Measurements from ENCODE around the gene CDC123.
"Not testable (repeated sequence)": the region's sequence is repeated elsewhere in the genome, so short reads cannot be mapped to it uniquely, and the experiment has no call there.

The CDC123 gene

GRCh38 chr10:12235796-12236195 is 39.8 kb downstream of the CDC123 start:
- no peak for DNase-seq (ENCODE audit: low spot score)

DNA sequence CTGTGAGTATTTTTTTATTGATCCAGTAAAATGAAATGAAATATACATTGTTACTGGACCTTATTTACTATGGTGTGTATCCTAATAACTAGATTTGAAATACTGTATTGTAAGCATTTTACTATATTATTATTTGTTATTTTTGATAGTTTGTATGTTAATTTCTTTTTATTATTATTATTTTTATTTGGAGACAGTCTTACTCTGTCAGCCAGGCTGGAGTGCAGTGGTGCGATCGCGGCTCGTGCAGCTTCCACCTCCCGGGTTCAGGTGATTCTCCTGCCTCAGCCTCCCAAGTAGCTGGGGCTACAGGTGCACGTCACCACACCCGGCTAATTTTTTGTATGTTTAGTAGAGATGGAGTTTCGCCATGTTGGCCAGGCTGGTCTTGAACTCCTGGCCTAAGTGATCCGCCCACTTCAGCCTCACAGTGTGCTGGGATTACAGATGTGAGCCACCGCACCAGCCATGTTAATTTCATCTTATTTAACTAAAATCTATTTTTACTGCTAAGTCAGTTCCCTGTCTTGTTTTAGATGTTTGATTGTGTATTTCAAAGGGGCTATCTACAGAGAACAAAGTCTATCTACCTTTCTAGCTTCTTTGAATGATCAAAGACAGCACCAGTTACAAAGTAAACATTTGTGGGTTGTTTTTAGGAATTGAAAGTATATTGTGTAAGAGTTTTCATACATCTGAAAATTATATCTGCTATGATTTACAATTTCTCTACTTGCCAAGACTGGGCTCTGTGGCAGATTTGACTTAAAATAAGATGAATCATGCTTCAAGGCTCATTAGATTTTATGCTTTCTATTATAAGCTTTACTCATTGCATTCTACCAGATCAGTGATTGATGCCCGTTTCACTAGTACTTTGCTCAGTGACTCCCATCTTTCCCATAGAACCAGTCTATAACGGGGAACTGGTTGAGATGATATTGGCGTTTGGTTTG is 41.6 kb downstream of the CDC123 start:
- no peak for DNase-seq (ENCODE audit: low spot score)

DNA sequence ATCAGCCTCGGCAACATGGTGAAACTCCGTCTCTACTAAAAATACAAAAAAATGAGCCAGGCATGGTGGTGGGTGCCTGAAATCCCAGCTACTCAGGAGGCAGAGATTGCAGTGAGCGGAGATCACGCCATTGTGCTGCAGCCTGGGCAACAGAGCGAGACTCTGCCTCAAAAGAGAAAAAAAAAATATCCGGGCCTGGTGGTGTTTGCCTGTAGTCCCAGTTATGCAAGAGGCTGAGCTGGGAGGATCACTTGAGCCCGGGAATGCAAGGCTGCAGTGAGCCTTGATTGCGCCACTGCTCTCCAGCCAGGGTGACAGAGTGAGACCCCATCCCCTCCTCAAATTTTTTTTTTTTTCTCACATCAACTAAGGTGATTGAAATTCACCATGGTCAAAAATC is 42.8 kb downstream of the CDC123 start:
- no peak for DNase-seq (ENCODE audit: low spot score)

DNA sequence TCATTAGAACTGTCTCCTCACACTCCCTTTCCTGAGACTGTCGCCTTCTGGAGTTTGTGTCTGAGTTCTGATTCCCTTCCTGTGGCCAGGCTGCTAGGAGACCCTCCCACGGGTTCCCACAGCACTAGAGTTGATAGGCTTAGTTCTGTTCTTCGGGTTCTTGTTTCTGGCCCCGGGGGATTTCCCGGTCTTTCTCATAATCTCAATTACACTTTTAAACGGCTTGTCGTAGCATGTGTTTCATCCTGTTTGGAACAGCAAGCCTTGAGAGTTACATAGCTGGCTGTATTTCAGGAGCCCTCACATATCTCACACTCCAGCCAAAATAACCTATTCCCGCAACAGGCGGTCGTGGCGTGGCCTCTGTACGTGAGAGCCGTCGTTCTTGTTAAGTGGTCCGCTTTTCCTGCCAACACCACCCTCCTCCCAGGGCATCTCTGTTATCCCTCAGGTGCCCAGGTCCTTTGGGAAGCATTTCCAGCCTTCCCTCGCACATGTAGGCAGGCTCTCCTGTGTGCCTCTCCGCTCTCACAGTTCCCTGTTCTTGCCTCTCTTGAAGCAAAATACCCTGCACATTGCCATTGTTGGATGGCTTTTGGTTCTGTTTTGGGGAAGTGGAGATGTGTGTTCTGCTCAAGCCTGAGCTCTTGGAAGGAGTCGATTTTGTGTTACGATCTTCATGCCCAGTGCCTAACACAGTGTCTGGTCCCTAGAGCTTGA is 46.0 kb downstream of the CDC123 start:
- no peak for DNase-seq (ENCODE audit: low spot score)

DNA sequence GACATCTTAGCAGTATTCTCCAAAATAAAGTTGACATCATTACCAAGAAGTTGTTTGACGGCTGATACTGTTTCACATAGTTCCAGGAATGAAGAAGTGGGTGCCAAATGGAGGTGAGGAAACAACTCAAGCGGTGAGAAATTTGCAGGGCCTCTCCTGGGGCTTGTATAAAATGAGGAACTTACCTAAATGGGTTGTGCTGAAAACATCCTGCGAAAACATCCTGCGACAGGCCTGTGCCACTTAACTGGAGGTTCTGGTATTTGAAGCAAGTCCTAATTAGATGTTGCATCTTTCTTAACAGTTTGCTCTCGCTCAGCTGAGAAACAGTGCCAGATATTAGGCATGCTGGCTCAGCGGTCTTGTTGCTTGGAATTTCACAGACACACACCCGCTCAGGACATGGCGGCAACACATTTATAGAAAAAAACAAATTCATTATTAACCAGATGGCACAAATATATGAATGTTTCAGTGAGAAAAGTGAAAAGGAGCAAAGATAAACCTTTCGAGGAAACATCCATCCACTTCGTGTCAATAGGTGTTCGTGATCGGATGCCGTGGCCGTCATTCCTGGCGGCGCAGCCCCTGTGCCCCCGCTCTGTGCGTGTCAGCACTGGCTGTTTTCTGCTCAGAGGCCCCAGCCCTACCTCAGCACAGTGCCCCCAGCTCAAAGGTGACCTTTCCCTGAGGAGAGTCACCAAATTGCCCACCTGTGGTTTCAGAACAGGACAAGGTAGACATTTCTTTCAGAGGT is 48.1 kb downstream of the CDC123 start:
- DNase-seq (ENCODE audit: low spot score) = no peak

GRCh38 chr10:12250181-12250580 is 54.2 kb downstream of the CDC123 start:
- DNase-seq (ENCODE audit: low spot score) = no peak

GRCh38 chr10:12250702-12251101 is 54.7 kb downstream of the CDC123 start:
- DNase-seq (ENCODE audit: low spot score) = not testable (repeated sequence)

GRCh38 chr10:12251581-12251980 is 55.6 kb downstream of the CDC123 start:
- no peak for DNase-seq (ENCODE audit: low spot score)

GRCh38 chr10:12252882-12253546 is 57.0 kb downstream of the CDC123 start:
- no peak for DNase-seq (ENCODE audit: low spot score)

- DNase-seq (ENCODE audit: low spot score) = no peak
Observed at GRCh38 chr10:12255048-12255447, 59.1 kb downstream of the CDC123 start.

GRCh38 chr10:12259988-12260387 is 64.0 kb downstream of the CDC123 start:
- DNase-seq (ENCODE audit: low spot score) = no peak

DNA sequence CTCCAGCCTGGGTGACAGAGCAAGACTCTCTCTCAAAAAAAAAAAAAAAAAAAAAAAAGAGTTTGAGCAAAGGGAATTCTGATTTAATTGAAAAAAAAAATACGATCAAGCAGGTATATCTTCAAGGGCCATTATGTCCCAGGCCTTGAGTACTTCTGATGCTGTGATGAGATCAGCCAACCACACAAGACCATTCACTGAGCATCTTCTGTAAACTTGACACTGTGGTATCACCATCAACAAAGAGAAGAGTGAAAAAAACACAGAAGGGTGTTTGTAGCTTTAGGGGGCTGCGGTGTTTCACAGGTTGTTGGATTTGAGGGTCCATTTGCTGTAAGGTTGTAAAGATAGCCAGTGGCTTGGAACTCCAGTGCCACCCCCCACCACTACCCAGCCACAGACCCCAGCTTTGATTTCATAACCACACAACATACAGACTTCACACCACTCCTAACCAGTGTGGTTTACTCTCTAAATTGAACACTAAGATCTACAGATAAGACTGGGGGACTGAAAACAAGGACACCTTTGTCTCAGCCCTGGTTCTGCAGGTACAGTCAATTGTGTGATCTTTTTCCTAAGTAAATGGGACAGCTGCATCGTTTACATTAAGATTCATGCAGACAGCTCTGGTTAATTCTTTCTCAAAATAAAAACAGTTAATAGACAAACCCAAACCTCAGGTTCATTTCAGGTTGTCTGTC is 66.4 kb downstream of the CDC123 start:
- no peak for DNase-seq (ENCODE audit: low spot score)

DNA sequence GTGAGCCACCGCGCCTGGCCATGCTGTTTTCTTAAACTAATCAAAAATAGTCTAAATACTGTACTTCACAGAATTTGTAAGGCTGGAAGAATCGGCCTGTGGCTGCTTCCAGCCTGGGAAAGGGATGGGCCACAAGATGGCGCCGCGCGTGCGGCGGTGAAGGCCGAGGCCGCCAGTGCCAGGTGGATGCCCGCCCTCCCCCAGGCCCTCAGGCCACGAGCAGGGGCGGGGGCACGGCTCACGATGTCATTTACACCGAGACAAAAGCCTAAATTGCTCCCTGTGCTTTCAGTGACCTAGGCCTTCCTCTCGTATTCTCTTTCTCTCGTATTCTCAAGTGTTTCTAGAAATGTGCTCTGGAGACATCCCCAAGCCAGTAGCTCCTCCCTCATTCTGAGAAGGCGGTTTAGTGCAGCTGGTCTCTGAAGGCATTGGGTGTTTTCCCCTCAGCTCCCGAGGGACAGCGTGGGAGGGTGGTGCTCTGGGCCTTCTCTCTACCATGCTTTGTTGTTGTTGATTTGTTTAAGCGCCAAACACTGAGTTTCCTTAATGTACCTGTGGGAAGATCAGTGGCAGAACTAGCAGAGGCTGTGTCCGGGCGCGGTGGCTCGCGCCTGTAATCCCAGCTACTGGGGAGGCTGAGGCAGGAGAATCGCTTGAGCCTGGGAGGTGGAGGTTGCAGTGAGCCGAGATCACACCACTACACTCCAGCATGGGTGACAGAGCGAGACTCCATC is 68.4 kb downstream of the CDC123 start:
- DNase-seq (ENCODE audit: low spot score) = peak; percentile 49

- DNase-seq (ENCODE audit: low spot score) = no peak
Observed at GRCh38 chr10:12269056-12269455, 73.1 kb downstream of the CDC123 start.

- DNase-seq (ENCODE audit: low spot score) = no peak
Observed at GRCh38 chr10:12271210-12271540, 75.2 kb downstream of the CDC123 start.

DNA sequence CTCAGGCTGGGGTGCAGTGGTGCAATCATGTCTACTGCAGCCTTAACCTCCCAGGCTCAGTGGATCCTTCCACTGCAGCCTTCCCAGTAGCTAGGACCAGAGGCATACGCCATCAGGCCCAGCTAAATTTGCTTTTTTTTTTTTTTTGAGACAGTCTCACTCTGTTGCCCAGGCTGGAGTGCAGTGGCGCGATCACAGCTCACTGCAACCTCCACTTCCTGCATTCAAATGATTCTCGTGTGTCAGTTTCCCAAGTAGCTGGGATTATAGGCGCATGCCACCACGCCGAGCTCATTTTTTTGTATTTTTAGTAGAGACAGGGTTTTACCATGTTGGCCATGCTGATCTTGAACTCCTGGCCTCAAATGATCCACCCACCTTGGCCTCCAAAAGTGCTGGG is 81.9 kb downstream of the CDC123 start:
- DNase-seq (ENCODE audit: low spot score) = not testable (repeated sequence)

DNA sequence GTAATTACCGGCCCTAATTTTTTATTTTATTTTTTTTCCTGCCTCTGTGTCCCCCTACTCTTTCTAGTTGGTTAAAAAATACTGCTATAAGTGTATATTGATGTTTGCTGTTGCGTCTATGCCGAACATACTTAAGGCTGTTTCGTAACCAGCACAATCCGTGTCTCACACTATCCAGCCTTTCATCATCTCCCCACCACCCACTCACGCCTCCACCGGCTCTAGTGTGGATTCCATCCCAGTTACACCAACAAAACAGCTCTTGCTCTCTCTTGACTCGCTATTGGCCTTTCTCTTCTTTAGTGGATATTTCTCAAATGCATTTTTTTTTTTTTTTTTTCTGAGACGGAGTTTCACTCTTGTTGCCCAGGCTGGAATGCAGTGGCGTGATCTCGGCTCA is 83.3 kb downstream of the CDC123 start:
- no peak for DNase-seq (ENCODE audit: low spot score)

- no peak for DNase-seq (ENCODE audit: low spot score)
Observed at GRCh38 chr10:12287772-12288171, 91.8 kb downstream of the CDC123 start.

DNA sequence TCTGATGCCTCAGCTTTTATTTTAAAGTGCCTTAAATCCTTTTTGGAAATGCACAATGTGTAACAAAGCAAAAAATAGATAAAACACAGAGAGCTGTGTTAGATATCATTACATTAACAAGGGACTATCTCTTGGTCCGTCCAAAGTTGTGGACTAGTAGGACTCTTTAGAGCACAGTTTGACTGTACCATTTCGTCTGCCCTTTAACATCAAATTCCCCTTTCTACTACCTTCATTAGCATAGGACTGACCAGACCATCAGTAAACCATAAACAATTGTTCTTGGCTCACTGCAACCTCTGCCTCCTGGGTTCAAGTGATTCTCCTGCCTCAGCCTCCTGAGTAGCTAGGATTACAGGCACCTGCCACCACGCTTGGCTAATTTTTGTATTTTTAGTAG is 101.8 kb downstream of the CDC123 start:
- not testable (repeated sequence) for DNase-seq (ENCODE audit: low spot score)

DNA sequence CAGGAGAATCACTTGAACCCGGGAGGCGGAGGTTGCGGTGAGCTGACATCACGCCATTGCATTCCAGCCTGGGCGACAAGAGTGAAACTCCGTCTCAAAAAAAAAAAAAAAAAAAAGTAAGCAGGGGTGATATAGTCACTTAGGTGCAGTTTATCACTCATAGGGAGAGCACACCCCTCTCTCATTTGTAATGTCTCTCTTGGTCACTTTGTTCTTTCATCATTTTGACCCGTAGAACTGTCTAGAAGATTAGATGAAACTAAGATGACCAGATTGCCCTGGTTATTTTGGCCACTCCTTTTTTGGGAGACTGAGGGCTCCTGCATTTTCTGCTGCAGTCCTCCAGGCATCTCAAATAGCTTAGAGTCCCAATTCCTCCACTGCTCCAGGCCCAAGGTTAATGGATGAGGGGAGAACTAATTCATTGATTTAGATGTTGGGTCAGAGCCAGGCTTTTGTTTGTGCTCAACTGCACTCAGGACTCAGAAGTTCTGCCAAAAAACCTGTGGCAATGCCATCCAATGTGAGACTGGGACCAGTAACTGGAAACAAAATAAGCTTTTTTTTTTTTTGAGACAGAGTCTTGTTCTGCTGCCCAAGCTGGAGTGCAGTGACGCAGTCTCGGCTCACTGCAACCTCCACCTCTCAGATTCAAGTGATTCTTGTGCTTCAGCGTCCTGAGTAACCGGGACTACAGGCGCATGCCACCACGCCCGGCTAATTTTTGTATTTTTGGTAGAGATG is 103.4 kb downstream of the CDC123 start:
- no peak for DNase-seq (ENCODE audit: low spot score)

All from kidney capillary endothelial cell (primary cell).